Astrocyte of the cerebellum (primary cell): Measurements from ENCODE around the gene ELF3.

Experiments
- DNase-seq: peaks from one replicate; pipeline ENCODE4 v3.0.0-alpha.2; 2011; ENCODE audit warnings: low read depth
- H3K4me3 ChIP-seq: 2 replicates; pipeline ENCODE4 v1.5.1; 2011; ENCODE audit warnings: mild to moderate bottlenecking, low read depth, low read length, moderate library complexity
- in situ Hi-C: cut with HindIII; loops from 2 replicates; pipeline ENCODE4 v1.10.0; 2017; ENCODE audit warnings: low sequenced_read_pairs
- TF ChIP-seq, protein P1 (sequence below): IDR thresholded peaks from 2 replicates; pipeline ENCODE4 v1.5.1; 2012; ENCODE audit warnings: low read length, low read depth, moderate library complexity, mild to moderate bottlenecking; ENCODE audit errors: missing control alignments

ELF3 gene

DNA sequence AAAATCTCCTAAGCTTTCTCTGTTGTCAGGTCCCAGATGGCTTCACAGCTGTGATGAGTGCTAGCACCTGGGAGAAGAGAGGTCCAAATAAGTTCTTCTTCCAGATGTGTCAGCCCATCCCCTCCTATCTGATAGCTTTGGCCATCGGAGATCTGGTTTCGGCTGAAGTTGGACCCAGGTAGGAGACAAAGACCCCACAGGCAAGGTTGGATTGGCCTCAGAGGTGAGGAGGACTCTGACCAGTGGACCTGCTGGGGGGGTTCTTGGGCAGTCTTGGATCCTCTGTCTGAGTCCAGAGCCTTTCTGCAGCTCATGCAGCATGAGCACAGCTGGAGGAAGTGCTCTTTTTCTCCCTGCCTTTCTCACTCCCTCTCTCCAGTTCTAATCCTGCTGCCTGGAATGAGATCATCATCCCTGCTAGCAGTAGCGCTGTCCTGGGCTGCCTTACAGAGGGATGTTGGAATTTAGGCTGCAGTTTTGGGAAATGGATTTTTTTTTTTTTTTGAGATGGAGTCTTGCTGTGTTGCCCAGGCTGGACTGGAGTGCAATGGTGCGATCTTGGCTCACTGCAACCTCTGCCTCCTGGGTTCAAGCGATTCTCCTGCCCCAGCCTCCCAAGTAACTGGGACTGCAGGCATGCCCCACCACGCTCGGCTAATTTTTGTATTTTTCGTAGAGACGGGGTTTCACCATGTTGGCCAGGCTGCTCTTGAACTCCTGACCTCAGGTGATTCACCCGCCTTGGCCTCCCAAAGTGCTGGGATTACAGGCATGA, 20.8 kb upstream of the ELF3 start:
- DNase-seq, result no peak
- in situ Hi-C loops, result no loop called here
- TF ChIP-seq, protein P1, sequence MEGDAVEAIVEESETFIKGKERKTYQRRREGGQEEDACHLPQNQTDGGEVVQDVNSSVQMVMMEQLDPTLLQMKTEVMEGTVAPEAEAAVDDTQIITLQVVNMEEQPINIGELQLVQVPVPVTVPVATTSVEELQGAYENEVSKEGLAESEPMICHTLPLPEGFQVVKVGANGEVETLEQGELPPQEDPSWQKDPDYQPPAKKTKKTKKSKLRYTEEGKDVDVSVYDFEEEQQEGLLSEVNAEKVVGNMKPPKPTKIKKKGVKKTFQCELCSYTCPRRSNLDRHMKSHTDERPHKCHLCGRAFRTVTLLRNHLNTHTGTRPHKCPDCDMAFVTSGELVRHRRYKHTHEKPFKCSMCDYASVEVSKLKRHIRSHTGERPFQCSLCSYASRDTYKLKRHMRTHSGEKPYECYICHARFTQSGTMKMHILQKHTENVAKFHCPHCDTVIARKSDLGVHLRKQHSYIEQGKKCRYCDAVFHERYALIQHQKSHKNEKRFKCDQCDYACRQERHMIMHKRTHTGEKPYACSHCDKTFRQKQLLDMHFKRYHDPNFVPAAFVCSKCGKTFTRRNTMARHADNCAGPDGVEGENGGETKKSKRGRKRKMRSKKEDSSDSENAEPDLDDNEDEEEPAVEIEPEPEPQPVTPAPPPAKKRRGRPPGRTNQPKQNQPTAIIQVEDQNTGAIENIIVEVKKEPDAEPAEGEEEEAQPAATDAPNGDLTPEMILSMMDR, result no peak
- no peak overlapping the region for H3K4me3 ChIP-seq

DNA sequence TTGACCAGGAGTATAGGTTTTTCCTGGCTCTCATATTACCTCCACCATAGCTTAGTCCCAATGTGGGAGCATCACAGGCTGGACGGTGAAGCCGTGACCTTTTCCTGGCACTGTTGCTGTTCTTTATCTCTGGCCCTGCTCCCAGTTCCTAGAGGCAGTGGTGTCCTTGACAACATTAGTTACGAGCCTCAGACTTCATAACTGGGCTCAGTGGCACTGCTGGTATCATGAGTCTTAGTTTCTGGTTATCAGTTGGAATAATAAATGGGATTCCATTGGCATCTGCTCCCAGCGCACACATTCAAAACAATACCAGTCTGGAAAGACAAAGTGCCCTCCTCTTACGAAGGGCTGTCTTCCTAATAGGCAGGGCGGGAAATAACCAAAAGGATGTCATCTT, 20.0 kb upstream of the ELF3 start:
- no peak for DNase-seq
- in situ Hi-C loops, result no loop called here
- TF ChIP-seq, protein P1, result no peak
- no peak overlapping the region for H3K4me3 ChIP-seq

DNA sequence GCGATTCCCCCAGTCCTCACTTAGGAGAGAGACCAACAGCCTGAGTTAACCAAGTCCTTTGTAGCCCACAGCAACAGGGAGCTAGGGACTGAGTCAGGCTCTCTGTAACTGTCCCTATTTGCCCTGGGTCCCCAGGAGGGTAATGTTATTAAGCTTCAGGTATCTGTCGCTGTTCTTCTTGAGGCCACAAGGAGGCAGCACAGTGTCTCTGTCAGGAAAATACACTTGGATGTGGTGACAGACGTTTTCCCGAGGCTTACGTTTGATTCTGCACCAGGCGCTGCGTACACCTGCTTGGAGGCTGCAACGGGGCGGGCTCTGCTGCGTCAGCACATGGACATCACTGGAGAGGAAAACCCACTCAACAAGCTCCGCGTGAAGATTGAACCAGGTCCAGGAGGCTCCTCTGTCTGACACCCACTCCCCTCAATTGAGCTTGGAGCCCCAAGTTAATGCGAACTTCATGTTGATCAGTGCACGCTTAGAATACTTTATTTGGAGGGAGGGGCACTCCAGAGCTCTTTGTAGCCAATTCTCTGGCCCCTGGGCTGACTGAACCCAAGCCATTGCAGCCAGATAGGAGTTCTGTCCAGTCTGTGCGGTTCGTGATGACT, 10.7 kb upstream of the ELF3 start:
- H3K4me3 ChIP-seq, result no peak overlapping the region

DNA sequence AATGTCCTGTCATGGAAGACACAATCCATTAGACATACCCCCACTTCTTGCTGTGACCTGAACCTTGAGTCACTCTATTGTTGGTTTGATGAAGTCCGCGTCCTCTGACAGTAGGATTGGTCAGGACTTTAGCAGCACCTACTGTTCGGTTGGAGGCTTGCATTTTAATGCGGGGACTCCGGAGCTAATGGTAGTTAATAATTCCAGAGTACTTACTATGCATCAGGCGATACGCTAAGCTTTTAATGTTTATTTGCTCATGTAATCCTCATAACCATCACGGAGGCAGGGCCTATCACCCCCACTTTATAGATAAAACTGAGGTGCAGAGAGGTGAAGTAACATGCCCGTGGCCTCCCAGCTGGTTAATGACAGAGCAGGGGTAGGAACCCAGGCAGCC, 7.9 kb upstream of the ELF3 start:
- no peak for DNase-seq
- in situ Hi-C loops, result loop anchor here (10.0 kb wide), 1 partner anchor 102 kb away; no protein-coding TSS in a partner anchor
- TF ChIP-seq, protein P1, result no peak
- H3K4me3 ChIP-seq, result no peak overlapping the region

More for the DNA sequence above, 10.7 kb upstream of the ELF3 start:
- TF ChIP-seq, protein P1, result peak; percentile 76
- peak; percentile 15 for DNase-seq
- in situ Hi-C loops, result loop anchor here (5.0 to 10.0 kb wide), 2 partner anchors 87 to 105 kb away; no protein-coding TSS in a partner anchor

DNA sequence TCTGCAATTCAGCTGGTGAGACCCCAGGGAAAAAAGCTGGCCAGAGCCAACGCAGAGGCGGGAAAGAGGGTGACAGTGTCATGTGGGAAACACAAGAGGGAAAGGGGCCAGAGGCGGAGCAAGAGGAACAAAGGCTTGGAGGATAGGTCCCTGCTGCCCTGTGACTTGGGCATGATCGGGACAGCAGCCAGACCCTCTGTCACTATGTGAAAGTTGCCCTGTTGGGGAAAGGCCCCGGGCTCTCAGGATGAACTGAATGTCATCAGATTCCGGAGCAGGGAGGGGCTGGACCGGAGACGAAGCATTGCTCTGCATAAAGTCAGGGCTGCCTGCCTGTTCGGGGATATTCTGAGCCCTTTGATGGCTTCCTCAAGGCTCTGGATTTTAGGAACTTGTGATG, 5.7 kb upstream of the ELF3 start:
- TF ChIP-seq, protein P1, result no peak
- in situ Hi-C loops, result loop anchor here (10.0 kb wide), 1 partner anchor 100 kb away; no protein-coding TSS in a partner anchor
- no peak overlapping the region for H3K4me3 ChIP-seq
- no peak for DNase-seq

DNA sequence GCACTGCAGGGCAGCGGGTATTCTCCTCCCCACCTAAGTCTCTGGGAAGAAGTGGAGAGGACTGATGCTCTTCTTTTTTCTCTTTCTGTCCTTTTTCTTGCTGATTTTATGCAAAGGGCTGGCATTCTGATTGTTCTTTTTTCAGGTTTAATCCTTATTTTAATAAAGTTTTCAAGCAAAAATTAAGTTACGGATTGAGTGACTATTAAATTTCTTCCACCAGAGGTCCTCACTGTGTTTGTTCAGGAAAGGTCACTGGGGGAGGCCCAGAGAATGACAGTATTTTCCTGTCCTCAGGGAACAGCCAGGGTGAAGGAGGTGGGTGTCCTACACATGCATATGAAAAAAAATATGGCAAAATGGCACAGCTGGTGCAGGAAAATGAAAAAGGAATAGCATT, 4.4 kb upstream of the ELF3 start:
- DNase-seq, result no peak
- TF ChIP-seq, protein P1, result peak; percentile 49
- in situ Hi-C loops, result loop anchor here (10.0 kb wide), 1 partner anchor 99 kb away; no protein-coding TSS in a partner anchor
- H3K4me3 ChIP-seq, result no peak overlapping the region
